ENCODE measurements around the gene PHF20.
A peak's percentile ranks its signal among the peaks of the same experiment; 100 is the strongest.
"Not testable (repeated sequence)": the region's sequence is repeated elsewhere in the genome, so short reads cannot be mapped to it uniquely, and the experiment has no call there.

The PHF20 gene

GRCh38 chr20:35833241-35833640, 61.4 kb downstream of the PHF20 start:
- no peak for FAIRE-seq
- no peak for DNase-seq (ENCODE audit: low spot score)

GRCh38 chr20:35837577-35838195, 65.9 kb downstream of the PHF20 start:
- FAIRE-seq (no peak), DNase-seq (ENCODE audit: low spot score) (no peak)

- DNase-seq (ENCODE audit: low spot score) (no peak), FAIRE-seq (no peak)
These were observed 66.4 kb downstream of the PHF20 start for GRCh38 chr20:35838205-35838604.

DNA sequence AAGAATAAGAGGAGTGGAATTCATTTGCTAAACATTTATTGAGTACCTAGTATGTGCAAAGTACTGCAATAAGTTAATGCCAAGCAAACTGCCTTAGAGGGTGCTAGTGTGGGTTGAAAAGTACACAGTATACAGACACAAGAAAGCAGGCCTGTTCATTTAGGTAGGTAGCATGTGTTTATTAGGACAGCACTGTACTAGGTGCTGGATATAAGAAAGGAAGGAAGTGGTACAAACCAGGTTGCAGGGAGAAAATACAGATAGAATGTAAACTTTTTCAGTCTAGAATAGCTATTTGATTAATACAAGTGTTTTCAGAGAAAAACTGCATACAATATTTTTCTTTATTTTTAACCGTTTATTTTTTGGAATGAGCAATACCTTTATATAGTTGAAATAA, 68.1 kb downstream of the PHF20 start:
- FAIRE-seq: no peak
- DNase-seq (ENCODE audit: low spot score): no peak

- FAIRE-seq: no peak
These were observed 68.6 kb downstream of the PHF20 start for GRCh38 chr20:35840421-35840820.

DNA sequence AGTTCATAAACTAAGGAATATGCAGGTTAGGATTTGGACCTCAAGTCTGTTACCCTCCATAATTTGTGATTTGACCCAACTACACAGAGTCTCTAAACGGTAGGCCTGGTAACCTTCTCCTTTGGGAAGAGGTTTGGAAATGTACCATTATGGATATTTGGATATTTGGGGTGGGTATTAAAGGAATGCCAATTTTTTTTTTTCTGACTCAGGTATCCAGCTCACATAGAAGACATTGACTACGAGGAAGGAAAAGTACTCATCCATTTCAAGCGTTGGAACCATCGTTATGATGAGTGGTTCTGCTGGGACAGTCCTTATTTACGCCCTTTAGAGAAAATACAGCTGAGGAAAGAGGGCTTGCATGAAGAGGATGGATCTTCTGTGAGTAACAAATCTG, 70.5 kb downstream of the PHF20 start:
- FAIRE-seq: no peak
- no peak for DNase-seq (ENCODE audit: low spot score)

More at GRCh38 chr20:35840421-35840820, 68.6 kb downstream of the PHF20 start:
- DNase-seq (ENCODE audit: low spot score): no peak

GRCh38 chr20:35843894-35844293, 72.1 kb downstream of the PHF20 start:
- not testable (repeated sequence) for DNase-seq (ENCODE audit: low spot score); FAIRE-seq

DNA sequence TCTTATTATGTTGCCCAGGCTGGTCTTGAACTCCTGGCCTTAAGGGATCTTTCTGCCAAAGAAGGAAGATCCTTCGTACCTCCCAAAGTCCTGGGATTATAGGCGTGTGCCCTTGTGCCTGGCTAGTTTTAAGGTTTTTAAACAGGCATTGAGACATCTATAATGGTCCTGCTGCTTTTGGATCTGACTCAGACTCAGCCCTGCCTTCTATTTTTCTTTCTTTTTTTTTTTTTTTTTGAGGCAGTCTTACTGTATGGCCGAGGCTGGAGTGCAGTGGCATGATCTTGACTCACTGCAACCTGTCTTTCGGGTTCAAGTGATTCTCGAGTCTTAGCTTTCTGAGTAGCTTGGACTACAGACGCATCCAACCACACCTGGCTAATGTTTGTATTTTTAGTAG, 73.7 kb downstream of the PHF20 start:
- DNase-seq (ENCODE audit: low spot score) (no peak), FAIRE-seq (no peak)

GRCh38 chr20:35849706-35850105, 77.9 kb downstream of the PHF20 start:
- DNase-seq (ENCODE audit: low spot score) (no peak), FAIRE-seq (no peak)

GRCh38 chr20:35851659-35852058, 79.8 kb downstream of the PHF20 start:
- FAIRE-seq; DNase-seq (ENCODE audit: low spot score): not testable (repeated sequence)

DNA sequence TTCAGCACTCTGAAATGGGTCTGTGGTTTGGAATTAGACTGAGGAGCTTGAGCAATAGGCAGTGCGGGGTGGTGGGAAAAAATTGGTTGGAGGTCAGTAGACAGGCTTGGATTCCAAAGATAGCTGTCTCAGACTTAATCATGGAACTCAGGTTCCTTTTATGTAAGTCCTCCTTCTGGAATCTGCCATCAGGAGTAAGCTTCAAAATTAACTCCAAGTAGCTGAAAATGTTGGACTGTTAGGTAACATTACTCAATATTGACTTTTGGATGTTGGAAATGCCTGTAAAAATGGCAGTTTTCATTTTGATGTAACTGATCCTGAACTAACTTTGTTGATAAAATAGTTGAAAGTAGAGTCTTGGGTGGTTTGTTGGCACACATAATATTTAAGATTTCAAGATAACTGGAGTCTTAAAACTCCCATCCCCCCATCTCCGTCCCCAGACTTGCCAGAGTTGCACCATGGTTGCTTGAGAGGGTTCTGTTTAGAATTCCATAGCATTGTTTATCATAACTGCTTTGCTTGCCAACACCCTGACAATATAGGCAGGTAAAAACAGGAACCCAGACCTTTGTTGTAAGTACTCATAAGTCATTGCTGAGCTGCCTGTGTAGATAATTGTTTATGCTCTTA, 83.0 kb downstream of the PHF20 start:
- DNase-seq (ENCODE audit: low spot score) (no peak), FAIRE-seq (no peak)

- DNase-seq (ENCODE audit: low spot score); FAIRE-seq: not testable (repeated sequence)
These were observed 83.8 kb downstream of the PHF20 start for GRCh38 chr20:35855641-35856040.

DNA sequence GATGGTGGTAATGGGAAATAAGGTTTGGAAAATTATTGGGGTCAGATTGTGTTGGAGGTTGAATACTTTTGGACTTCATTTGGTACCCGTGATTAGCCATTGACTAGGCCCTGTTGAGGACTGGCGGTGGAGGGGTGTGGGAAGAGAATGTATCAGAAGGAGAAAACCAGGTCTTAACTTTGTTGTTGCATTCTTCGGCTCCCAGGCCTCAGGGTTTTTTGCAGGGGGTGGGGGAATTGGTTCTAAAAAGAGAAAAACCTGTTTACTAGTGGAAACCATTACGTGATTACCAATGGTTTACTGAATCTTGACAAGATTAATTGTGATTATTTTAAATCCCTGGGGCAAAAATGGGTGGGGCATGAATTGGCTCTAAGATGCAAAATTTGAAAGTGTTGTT, 85.1 kb downstream of the PHF20 start:
- FAIRE-seq: no peak
- no peak for DNase-seq (ENCODE audit: low spot score)

- FAIRE-seq (no peak), DNase-seq (ENCODE audit: low spot score) (no peak)
These were observed 94.8 kb downstream of the PHF20 start for GRCh38 chr20:35866418-35867202.

DNA sequence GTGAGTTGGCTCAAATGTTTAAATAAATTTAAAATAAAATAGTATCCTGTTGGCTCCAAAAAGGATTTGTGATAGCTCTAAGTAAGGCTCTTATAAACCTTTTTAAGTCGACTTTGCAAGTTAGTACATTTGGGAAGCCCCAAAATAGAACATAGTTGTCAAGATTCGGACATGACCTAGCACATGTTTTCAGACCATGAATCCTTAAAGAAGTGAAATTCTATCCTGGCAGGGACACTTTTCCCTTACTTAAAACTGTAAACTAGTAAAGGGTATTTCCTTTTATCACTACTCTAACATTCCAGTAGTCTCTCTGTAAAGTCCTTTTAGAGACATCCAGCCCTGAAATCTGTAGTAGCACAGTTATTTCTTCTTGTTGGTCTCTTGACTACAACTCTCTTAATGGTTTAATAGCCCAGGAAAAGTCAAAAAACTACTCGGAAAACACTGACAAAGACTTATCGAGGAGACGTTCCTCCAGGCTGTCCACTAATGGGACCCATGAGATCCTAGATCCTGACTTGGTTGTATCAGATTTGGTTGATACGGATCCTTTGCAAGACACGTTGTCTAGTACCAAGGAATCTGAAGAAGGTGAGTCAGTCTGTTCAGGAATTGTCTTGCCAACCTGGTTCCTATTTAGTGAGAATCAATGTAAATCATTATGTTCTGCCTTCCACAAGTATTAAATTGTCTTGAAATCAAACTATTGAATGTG, 98.9 kb downstream of the PHF20 start:
- DNase-seq (ENCODE audit: low spot score): no peak
- no peak for FAIRE-seq

GRCh38 chr20:35871259-35871771, 99.5 kb downstream of the PHF20 start:
- peak; percentile 26 for DNase-seq (ENCODE audit: low spot score)
- no peak for FAIRE-seq

- DNase-seq (ENCODE audit: low spot score) (no peak), FAIRE-seq (no peak)
These were observed 104.2 kb downstream of the PHF20 start for GRCh38 chr20:35876033-35876320.

GRCh38 chr20:35877611-35878010, 105.8 kb downstream of the PHF20 start:
- DNase-seq (ENCODE audit: low spot score): no peak
- FAIRE-seq: no peak

DNA sequence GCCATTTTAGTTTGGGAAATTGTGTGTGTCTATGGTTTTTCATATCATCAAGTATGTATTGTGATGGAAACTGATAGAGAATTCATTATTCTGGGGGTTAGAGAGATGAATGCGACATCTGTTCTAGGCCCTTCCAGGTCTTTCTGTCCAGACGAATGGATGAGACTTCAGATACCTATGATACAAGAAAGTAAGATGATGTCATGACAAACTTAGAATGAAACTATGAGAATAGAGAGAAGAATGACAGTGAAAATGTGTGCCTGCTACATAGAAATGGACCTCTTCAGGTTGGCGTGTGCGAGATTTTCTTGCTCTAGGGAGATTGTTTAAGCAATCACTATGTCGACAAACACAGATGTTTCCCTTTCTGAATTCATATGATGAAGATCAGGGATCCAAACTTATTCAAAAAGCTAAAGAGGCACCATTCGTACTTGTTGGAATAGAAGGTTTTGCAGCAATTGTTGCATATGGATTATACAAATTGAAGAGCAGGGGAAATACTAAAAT, 106.4 kb downstream of the PHF20 start:
- DNase-seq (ENCODE audit: low spot score): no peak
- no peak for FAIRE-seq

DNA sequence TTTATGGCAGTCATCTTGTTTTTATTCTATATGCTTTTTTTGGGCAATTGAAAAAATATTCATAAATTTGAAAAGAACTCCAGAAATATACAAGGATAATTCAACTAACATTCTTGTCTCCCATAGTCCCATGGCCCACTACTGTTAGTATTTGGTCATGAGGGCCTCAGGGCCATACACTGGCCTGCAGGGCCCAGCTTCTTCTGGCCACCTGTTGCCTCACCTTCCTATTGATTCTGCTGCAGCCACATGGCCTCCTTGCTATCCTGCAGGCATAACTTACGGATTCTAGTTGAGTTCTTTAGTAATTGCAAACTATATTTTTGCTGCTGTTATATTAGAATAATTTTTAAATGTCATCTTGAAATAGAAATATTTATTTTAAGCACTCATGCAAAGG, 109.9 kb downstream of the PHF20 start:
- DNase-seq (ENCODE audit: low spot score) (no peak), FAIRE-seq (no peak)

- not testable (repeated sequence) for DNase-seq (ENCODE audit: low spot score); FAIRE-seq
These were observed 110.8 kb downstream of the PHF20 start for GRCh38 chr20:35882427-35883161.

All from urothelium cell line (cell line).